NCI-H1105 (cell line): Measurements from ENCODE around the gene CIITA.

ENCODE experiments used
- DNase-seq: peaks from one replicate; lab custom pipeline; 2025; lab: John Stamatoyannopoulos, UW

CIITA gene

DNA sequence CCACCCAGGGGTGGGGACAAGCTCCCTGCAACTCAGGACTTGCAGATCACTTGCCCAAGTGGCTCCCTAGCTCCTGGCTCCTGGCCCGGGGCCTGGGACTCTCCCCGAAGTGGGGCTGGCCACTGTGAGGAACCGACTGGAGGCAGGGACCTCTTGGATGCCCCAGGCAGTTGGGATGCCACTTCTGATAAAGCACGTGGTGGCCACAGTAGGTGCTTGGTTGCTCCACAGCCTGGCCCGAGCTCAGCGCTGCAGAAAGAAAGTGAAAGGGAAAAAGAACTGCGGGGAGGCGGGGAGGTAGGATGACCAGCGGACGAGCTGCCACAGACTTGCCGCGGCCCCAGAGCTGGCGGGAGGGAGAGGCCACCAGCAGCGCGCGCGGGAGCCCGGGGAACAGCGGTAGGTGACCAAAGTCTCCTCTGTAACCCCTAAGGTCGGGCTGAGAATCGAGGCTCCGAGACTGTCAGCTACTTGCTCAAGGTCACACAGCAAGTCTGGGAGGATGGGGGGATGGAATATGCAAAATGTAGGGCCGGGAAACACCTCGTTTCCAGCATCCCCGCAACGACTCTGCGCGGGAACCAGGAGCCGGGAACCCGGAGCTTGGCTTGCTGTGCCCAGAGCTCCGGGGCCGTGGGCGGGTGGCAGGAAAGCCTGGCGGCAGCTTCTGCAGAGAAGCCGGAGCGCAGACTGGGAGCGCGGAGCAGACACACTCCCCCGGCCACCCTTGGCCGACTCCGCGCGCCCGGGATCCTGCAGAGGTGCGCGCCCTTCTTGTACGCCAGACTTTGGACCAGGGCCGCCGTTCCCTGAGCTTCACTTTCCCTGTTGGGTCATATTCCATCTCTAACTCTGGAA, 1.9 kb downstream of the CIITA start:
- DNase-seq: no peak

DNA sequence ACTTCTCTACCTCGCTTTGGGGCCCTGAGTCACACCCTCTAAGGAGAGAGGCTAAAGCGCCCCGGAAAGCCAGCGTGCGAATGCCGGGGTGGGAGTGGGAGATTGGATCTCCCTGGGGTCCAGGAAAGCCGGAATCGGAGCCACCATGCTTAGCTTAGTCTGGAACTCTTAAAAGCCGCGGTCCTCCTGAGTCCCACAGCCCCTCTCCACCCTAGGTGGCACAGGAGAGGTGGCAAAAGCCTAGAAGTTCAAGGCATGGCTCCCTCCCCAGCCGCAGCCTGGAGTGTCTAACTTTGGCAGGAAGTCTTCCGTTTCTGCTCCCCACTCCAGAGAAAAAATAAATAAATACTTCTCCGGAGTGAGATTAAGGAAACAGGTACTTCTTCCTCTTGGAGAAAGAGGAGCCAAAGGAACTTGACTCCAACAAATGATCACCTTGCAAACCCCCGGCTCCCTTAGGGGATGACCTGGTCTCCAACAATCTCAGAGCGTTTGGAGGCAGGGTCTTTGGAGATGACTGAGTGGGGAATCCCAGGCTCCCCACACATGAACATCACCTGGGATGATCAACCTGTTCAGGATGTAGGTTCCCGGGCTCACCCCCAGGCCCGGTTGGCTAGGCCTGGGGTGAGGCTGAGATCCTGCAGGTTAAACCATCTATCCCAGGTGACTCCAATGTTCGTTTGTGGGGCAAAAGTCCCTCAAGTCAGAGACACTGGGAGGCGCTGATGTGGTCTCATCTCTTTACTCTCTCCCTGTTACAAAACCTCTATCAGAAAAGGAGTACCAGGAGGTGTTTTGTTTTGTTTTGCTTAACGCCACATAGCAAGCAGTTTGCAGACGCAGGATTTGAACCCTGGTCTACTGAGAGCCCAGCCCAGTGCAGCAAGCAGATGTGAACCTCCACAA, 2.9 kb downstream of the CIITA start:
- DNase-seq: no peak

DNA sequence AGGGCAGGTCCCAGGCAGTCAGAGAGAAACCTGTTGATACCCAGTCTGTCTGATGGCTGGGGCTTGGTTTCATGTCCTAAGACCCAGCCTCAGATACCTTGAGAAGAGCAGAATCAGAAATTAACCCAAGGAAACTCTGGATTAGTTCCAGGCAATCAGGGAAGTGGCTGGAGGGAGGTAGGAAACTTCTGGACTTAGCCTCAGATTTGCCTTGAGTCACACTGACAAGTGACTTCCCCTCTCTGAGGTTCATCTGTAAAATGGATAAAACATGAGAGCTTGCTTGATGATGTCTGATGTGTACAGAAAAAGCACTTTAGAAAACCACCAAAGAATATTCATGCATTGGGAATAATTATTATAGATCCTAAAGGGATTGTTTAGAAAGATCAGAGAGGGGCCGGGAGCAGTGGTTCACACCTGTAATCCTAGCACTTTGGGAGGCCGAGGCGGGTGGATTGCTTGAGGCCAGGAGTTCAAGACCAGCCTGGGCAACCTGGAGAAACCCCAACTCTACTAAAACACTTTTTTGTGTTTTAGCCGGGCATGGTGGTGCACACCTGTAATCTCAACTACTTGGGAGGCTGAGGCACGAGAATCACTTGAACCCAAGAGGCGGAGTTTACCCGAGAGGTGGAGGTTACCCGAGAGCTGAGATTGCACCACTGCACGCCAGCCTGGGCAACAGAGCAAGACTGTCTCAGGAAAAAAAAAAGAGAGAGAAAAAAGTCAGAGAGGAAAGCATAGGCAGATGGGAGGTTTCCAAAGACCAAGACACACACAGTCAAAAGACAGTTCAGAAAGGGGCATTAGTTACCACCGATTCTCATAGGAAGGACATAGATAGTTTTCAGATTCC, 3.8 kb downstream of the CIITA start:
- no peak for DNase-seq

DNA sequence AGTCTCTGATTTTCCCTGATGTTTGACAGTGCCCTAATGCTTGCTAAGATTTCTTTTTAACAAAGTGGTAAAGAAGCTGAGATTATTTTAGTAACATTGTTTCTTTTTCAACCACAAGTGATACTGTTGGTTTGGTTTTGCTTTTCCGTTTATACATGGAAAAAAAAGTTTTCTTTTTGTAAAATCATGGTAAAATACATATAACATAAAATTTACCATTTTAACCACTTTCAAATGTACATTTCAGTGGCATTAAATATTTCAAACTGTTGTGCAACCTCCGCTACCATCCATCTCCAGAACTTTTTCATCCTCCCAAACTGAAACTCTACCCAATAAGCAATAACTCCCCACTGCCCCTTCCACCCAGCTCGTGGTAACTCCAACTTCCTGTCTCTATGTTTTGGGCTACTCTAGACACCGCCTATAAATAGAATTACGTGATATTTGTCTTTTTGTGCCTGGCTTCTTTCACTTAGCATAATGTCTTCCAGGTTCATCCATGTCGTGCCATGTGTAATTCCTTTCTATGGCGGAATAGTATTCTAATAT, 4.6 kb downstream of the CIITA start:
- no peak for DNase-seq

DNA sequence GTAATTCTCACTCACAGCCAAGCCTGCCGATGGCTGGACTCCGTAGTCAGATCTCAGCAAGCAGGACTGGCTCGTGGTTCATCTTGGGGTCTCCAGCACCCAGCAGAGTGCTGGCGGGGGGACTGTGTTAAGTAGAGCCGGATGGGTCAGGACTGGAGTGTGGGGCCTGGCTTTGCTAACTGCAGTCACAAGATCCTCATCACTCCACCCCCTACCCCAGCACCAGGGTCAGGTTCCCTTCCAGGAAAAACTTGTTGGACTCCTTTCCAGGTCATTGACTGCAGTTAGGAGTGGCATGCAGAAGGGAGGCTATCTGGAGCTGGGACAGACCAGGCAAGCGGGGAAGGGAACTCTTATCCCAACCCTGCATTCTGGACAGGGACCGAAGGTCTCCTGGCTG, 6.0 kb downstream of the CIITA start:
- DNase-seq: no peak

DNA sequence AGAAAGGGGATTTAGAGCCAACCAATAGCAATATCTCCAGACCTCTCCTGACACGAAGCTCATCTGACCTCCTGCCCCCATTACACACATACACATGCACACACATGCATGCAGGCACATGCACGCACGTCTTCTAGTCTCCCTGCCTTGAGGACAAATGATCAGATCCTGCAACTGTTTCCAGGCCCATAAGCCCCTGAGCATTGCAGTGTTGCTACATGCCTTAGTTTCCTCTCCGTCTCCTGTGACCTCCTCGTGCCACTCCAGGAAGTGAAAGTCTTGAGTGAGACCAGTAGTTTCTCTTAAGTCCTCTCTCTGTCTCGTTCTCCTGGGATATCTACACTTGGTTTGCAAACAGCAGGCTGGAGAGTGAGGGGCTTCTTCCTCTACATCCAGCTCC, 8.2 kb downstream of the CIITA start:
- DNase-seq: no peak

DNA sequence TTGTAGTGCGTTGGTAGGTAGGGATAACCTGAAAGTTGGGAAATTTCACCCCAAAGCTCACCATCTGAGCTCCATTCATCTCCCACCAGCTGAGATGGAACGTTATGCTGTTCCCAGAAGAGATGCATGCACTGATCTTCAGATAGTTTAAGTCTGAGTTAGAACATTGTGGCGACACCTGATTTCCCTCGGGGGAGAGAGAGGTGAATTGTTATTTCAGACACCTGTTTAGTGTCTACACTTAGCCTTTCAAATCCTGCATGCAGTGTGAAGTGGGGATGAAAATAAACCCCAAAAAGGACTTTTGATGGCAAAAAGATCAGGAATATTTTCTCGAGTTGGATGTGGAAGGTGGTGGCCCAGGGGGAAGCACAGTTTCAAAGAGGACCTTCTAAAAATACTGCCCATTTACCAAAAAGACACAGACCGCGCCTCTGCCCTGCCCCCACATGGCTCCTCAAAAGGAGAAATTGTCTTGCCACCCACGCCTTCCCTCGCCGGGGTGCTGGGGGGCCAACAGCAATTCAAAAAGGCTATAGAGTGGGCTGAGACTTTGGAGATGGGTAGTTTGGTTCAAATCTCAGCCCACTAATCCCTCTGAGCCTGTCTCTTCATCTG, 11.4 kb downstream of the CIITA start:
- DNase-seq: no peak

DNA sequence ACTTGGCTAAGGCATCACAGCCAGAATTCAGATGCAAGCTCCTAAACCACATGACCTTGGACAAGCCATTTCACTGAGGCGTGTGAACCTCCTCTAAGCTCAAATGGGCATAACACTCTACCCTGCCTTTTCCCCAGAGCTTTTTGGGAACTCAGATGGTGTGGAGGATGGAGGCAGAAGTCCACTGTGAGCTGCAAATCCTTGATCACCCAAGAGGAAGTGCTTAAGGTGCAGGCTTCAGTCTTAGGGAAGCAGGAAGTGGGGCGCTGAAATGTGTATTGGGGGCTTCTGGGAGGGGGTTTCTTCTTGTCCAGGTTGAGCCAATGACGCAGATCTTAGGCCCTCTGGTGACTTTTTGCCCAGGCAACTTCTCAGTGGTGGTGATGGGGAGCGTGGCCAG, 12.9 kb downstream of the CIITA start:
- no peak for DNase-seq

DNA sequence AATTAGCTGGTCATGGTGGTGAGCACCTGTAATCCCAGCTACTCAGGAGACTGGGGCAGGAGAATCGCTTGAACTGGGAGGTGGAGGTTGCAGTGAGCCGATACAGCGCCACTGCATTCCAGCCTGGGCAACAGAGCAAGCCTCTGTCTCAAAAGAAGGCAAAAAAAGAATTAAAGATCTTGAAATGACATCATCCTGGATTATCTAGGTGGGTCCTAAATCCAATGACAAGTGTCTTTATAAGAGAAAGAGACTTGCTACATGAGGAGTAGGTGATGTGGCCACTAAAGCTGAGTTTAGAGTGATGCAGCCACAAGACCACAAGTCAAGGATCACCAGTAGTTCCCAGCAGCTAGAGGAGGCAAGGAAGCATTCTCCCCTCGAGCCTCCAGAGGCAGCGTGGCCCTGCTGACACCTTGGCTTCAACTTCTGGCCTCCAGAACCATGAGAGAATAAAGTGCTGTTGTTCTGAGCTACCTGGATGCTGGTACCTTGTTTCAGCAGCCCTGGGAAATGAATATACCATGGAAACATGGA, 15.8 kb downstream of the CIITA start:
- no peak for DNase-seq

DNA sequence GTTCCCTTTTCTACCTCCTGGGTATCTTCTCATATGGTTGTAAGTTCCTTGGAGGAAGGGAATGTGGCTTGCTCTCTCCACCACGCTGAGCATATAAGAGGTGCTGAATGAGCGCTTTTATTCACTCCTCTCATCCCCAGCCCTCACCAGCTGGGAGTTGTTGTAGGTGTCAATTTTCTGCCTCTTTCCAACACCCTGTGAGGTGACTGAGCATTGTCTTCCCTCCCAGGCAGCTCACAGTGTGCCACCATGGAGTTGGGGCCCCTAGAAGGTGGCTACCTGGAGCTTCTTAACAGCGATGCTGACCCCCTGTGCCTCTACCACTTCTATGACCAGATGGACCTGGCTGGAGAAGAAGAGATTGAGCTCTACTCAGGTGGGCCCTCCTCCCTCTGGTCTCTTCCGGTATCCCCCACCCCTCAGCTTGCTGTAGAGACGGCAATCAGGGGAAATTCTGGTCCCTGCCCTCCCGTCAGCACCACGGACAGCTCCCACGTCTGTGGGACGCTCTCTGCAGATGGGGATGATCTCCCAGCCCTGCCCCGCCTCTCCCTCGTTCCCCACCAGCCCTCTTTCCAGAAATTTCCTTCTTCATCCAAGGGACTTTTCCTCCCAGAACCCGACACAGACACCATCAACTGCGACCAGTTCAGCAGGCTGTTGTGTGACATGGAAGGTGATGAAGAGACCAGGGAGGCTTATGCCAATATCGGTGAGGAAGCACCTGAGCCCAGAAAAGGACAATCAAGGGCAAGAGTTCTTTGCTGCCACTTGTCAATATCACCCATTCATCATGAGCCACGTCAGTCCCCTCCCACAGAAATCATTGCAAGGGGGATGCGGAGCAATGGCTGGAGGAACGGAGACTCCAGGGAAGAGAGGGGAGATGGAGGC, 18.3 kb downstream of the CIITA start:
- no peak for DNase-seq

DNA sequence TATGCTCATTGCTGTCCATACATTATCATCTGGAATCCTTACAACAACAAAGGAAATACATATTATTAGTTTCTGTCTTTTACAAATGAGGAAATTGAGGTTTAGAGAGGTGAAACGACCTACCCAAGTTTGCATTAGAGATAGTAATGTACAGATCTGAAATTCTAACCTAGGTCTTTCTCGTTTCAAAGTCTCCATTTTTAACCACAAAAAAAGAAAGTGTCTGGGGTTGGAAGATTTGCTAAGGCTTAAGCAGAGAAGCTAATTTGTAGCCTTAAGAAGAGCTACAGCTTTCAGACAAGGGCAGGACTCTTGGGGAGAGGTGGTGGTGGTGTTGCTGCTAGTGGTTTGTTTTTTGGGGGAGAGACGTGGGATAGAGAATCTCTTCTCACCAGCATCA, 19.2 kb downstream of the CIITA start:
- no peak for DNase-seq

DNA sequence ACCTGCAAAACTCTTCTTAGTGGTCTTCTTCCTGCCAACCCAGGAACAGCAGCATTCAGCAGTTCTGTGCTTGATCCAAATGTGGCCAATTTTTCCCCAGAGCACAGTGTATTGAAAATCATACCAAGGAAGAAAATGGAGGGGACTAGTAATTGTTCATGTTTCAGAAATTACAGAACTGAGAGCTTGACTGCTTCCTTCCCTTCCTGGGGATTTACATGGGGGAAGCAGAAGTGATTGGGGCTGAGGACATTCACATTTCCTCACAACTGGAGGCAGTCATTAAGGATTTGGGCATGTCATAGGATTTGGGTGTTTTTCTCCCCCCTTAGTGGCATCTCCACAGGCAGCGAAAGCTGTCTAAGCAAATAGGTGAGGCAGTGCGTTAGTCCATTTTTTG, 19.7 kb downstream of the CIITA start:
- no peak for DNase-seq

DNA sequence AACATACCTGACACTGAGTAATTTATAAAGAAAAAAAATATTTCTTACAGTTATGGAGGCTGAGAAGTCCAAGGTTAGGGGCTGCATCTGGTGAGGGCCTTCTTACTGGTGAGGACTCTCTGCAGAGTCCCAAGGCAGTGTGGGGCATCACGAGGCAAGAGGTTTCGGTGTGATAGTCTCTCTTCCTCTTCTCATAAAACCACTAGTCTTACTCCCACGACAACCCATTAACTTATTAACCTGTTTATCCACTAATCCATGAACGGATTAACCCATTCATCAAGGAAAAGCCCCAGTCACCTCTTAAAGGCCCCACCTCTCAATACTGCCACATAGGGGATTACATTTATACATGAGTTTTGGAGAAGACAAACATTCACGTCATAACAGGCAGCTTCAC, 20.1 kb downstream of the CIITA start:
- no peak for DNase-seq

DNA sequence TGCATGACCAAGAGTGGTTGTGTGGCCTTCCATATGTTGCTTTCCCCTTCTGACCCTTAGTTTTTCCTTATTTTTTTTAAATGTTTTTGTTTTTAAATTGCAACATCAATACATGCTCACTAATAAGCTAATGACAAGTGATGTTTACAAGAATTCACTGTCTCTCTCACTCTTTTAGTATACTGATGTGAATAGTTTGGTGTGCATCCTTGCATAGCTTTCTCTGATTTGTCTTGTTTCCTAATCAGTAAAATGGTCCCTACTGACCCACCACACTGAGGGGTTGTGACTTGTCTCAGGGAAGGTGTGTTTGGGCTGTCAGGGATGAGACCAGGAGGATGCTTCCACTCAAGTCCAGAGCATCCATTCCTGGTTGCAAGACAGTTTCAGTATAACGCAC, 26.0 kb downstream of the CIITA start:
- DNase-seq: no peak

DNA sequence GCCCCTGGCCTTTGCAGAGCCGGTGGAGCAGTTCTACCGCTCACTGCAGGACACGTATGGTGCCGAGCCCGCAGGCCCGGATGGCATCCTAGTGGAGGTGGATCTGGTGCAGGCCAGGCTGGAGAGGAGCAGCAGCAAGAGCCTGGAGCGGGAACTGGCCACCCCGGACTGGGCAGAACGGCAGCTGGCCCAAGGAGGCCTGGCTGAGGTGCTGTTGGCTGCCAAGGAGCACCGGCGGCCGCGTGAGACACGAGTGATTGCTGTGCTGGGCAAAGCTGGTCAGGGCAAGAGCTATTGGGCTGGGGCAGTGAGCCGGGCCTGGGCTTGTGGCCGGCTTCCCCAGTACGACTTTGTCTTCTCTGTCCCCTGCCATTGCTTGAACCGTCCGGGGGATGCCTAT, 29.5 kb downstream of the CIITA start:
- no peak for DNase-seq

DNA sequence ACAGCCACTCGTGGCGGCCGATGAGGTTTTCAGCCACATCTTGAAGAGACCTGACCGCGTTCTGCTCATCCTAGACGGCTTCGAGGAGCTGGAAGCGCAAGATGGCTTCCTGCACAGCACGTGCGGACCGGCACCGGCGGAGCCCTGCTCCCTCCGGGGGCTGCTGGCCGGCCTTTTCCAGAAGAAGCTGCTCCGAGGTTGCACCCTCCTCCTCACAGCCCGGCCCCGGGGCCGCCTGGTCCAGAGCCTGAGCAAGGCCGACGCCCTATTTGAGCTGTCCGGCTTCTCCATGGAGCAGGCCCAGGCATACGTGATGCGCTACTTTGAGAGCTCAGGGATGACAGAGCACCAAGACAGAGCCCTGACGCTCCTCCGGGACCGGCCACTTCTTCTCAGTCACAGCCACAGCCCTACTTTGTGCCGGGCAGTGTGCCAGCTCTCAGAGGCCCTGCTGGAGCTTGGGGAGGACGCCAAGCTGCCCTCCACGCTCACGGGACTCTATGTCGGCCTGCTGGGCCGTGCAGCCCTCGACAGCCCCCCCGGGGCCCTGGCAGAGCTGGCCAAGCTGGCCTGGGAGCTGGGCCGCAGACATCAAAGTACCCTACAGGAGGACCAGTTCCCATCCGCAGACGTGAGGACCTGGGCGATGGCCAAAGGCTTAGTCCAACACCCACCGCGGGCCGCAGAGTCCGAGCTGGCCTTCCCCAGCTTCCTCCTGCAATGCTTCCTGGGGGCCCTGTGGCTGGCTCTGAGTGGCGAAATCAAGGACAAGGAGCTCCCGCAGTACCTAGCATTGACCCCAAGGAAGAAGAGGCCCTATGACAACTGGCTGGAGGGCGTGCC, 30.1 kb downstream of the CIITA start:
- DNase-seq: no peak

DNA sequence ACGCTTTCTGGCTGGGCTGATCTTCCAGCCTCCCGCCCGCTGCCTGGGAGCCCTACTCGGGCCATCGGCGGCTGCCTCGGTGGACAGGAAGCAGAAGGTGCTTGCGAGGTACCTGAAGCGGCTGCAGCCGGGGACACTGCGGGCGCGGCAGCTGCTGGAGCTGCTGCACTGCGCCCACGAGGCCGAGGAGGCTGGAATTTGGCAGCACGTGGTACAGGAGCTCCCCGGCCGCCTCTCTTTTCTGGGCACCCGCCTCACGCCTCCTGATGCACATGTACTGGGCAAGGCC, 30.7 kb downstream of the CIITA start:
- no peak for DNase-seq

DNA sequence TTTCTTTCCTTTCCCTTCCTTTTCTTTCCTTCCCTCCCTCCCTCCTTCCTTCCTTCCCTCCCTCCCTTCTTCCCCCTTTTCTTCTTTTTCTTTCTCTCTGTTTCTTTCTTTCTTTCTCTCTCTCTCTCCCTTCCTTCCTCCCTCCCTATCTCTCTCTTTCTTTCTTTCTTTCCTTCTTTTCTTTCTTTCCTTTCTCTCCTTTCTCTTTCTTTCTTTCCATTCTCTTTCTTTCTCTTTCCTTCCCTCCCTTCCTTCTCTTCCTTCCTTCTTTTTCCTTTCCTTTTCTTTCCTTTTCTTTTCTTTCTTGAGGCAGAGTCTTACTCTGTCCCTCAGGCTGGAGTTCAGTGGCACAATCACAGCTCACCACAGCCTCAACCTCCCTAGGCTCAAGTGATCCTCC, 34.3 kb downstream of the CIITA start:
- DNase-seq: no peak

DNA sequence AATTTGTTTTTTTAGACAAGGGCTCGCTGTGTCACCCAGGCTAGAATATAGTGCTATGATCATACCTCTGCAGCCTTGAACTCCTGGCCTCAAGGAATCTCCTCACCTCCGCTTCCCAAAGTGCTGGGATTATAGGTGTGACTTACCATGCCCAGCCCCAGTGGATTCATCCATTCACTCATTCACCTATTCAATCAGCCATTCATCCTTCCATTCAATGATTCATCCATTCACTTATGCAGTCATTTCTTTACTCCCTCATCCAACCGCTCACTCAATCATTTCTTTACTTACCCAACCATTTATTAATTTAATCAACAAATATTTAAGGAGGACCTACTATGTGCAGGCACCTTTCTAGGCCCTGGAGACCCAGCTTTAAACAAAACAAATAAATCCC, 39.5 kb downstream of the CIITA start:
- DNase-seq: no peak
